ENCODE measurements around the gene CDH22.

- TF ChIP-seq CTCF (IDR thresholded peaks at IDR 0.05) (no peak), POLR2A (IDR thresholded peaks at IDR 0.05) (no peak)
Observed at GRCh38 chr20:46227272-46227767, 81.0 kb downstream of the CDH22 start.

Measured in esophagus squamous epithelium (tissue), 4 donors.